HG03432 (cell line): ENCODE data around the gene DCPS.
"Not testable (repeated sequence)": the region's sequence is repeated elsewhere in the genome, so short reads cannot be mapped to it uniquely, and the experiment has no call there.

Source experiments
- ATAC-seq: cut with Tn5 transposase; IDR thresholded peaks from one replicate; pipeline ENCODE4 v1.9.1; 2021; ENCODE audit warnings: mild to moderate bottlenecking, moderate library complexity; ENCODE audit not compliant: unreplicated experiment

DCPS gene

GRCh38 chr11:126303623-126304456 is at the start of gene DCPS:
Gene DCPS, plus strand, starts transcription at chr11:126304060. Its CDS starts 21 bp downstream, at chr11:126304081.
- ATAC-seq: peak; percentile 94

DNA sequence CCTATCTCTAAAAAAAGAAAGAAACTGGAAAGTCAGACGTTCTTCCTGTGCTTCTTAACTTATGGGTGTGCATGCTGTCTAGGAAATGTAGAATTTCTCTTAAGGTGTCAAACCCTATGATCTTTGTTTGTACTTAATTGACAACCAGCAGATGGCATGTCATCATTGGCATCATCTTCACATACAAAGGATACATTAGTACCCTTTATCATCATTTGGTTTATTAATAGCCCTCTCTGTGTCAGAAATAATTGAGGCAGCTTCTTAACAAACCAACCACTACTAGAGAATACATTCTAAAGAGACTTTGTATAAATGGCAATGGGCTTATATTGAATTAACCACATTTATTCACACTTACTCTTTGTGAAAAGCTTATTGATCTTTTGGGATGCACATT is 49.0 kb upstream of the DCPS start:
- no peak for ATAC-seq

DNA sequence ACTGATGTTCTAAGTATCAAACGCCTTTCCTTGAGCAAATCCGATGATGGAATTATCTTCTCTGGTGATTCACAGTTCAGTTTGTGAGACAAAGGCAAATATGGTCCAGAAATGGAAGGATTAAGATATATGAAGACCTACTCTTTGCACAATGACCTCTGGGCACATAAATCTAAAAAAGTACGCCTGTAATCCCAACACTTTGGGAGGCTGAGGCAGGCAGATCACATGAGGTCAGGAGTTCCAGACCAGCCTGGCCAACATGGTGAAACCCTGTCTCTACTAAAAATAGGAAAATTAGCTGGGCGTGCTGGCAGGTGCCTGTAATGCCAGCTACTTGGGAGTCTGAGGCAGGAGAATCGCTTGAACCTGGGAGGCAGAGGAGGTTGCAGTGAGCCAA is 48.4 kb upstream of the DCPS start:
- ATAC-seq: not testable (repeated sequence)

DNA sequence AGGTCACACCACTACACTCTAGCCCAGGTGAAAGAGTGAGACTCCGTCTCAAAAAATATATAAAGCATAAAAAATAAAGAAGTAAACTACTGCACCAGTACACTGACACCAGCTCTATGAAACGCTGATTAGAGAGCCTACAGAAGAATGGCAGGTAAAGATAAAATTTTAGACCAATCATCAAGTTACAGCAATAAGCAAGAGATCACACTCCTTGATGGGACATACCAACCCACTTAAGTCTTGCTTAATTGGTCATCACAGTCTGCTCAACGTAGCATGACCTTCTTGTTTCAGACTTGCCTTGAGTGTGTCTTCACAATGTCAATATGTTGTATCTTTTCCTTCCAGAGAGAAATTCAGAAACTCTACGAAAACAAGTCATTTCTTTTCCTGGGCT is 47.6 kb upstream of the DCPS start:
- ATAC-seq: no peak

GRCh38 chr11:126257144-126257543 is 46.7 kb upstream of the DCPS start:
- no peak for ATAC-seq

DNA sequence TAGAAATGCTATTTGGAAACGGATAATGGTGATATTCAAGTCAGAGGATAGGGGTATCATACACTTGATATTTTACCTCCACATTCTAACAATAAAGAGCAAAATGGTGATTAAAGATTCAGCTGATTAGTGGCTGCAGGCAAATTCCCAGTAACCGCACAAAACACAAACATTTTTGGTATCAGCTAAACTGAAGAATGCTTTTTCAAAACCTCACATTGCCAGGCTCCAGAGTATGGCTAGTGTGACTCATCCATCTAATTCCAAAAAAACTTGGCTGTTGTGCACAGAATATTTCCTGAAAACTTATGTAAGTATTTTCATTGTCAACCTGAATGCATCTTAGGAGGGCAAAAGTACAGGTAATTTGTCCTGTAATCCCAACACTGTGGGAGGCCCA is 46.1 kb upstream of the DCPS start:
- ATAC-seq: no peak

GRCh38 chr11:126262216-126262615 is 41.6 kb upstream of the DCPS start:
- ATAC-seq: no peak

DNA sequence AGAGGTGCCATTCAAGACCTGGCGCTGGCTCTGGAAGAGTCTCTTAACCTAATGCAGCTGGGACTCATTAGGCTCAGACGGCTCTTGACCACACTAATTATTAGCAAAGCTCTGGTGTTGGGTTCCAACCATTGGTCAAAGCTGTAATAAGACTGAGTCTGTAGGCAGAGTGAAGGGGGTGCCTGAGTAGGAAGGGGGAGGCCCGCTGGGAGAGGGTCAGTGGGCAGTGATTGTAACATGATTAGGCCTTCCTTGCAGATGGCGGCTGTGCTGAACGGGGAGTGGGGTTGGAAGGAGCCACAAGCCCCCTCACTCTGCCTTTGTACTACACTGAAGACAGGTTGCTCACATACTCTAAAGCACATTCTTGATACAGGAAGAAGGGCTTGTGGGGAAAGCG is 40.4 kb upstream of the DCPS start:
- no peak for ATAC-seq

DNA sequence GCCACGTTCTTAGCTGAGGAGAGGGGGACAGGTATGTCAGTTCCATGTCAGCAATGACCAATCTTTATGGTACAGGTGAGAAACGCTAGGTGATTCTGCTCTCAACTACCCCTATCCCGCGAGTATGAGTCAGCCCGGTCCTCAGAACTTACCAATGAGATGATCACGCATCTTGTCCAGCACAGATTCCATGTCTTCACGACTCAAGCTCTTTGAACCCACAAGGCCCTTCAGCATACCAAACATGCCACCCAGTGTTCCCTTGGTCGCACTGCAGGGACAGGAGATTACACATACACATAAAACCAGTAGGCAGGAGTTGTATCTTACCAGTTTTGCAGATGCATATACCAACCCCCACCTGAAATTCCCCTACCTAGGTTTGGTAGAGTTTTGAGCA is 38.0 kb upstream of the DCPS start:
- no peak for ATAC-seq

- ATAC-seq: no peak
Measured at GRCh38 chr11:126267650-126268049, 36.2 kb upstream of the DCPS start.

- ATAC-seq: no peak
Measured at GRCh38 chr11:126268361-126268707, 35.5 kb upstream of the DCPS start.

- ATAC-seq: peak; percentile 100
Measured at GRCh38 chr11:126268708-126269579, 34.9 kb upstream of the DCPS start, which contains the start of the genes FOXRED1 and SRPRA. Gene FOXRED1, plus strand, starts transcription at chr11:126269154. Its CDS starts 53 bp downstream, at chr11:126269207. Gene SRPRA, minus strand, starts transcription at chr11:126268895. Its CDS starts 91 bp downstream, at chr11:126268804.

DNA sequence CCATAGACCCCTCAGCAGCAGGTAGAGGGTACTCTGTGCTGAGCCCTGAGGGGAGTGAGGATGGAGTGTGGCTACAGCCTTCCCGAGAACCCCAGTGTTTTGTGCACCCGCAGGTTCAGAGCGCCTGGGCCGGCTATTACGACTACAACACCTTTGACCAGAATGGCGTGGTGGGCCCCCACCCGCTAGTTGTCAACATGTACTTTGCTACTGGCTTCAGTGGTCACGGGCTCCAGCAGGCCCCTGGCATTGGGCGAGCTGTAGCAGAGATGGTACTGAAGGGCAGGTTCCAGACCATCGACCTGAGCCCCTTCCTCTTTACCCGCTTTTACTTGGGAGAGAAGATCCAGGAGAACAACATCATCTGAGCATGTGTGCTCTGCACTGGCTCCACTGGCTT is 26.5 kb upstream of the DCPS start:
- ATAC-seq: no peak

DNA sequence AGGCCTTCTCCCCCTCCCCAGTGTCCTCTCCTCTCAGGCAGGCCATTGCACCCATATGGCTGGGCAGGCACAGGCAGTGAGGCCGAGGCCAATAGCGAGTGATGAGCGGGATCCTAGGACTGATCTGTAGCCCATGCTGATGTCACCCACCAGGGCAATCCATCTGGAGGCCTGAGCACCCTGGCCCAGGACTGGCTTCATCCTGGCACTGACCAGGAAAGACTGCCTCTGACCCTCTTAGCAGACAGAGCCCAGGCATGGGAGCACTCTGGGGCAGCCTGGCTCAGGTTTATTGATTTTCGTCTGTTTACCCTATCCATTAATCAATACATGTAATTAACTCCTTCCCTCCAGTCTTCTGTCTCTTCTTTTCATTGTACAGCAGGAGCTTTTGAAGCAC is 26.1 kb upstream of the DCPS start:
- ATAC-seq: no peak

DNA sequence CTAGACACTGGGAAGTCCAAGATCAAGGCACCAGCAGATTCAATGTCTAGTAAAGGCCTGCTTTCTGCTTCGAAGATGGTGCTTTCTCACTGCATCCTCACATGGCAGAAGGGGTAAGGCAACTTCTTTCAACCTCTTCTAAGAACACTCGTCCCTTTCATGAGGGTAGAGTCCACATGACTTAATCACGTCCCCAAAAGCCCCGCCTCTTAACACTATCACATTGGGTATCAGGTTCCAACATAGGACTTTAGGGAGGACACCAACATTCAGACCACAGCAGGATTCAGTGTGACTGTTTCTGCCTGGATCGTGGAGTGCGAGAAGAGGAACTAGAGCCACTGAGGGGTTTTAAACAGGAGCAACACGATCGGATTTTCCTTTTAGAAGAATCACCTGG is 24.7 kb upstream of the DCPS start:
- no peak for ATAC-seq

- ATAC-seq: no peak
Measured at GRCh38 chr11:126280595-126280994, 23.3 kb upstream of the DCPS start.

DNA sequence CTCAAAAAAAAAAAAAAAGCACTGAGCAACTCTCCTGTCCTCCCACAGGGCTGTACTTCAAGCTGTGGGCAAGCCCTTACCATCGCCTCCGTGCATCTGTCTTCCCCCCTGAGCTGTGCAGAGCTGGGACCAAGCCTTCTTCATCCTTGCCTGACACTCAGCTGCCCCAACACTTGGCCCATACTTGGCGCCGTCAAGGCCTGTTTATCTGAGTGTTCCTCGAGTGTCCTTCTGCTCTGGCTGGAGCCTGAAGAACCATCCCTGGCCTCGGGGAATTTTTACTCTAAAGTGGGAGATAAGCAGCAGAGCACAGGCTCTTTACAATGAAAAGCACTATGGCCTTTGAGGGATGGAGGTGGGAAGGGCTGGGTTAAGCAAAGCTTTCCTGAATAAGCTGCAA is 22.6 kb upstream of the DCPS start:
- ATAC-seq: no peak

DNA sequence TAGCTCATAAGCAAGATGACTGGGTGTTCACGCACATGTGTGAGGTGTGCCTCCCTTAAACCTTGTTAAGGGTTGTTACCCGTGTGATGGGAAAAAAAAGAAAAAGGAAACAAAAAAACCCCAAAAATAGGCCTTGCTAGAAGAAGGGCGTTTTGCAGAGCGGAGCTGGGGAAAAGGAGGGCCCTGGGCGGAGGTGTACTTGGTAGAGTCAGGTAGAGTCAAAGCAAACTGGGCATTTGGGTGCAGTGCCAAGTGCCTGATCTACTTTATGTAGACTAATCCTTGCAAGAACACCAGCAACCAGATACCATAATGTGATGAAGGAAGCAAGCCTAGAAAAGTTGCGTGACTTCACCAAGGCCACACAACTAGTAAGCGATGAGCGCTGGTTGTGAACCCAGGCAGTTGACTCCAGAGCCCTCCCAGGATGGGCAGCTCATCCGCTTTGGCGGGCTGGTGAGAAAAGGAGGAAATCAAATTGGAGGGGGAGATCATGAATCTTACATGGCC is 22.1 kb upstream of the DCPS start:
- no peak for ATAC-seq

- peak; percentile 29 for ATAC-seq
Measured at GRCh38 chr11:126282361-126282735, 21.5 kb upstream of the DCPS start.

DNA sequence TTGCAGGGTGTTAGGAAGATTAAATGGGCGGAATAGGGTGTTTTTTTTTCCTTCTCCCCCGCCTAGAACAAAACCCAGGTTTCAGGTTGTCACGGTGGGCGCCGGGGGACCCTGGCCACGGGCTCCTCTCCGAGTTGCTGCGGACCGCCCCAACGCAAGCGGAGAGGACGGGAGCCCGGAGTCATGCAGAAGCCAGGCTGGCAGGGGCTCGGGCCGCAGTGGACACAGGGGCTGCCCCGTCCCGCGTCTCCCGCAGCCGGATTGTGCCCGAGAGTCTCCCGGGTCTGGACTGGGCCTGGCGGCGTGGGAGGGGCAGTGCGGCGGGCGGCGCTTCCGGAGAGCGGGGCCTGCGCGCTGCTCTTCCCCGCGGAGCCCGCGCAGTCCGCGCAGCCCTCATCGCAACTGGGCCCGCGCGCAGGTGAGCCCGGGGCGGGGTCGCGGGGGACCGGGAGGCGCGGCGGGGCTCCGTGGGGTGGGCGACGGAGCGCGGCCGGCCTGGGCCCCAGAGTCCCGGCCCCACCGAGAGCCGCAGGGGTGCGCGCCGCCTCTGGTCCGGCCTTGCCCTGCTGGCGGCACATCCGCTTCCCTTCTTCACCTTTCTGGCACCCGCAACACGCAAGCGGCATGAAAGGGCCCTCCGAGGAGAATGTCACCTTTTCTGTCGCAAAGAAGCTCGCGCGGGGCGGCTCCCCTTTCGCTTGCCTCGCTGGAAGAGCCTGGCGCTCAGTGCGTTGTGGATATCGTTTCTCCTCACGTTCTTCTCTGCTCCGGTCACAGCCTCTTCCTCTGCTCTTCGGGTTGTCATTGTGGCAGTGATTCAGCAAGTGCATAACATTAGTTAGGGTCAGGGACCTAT is 20.9 kb upstream of the DCPS start, which contains the start of gene TIRAP:
Gene TIRAP, plus strand, starts transcription at position 358 of the 856 bp plus-strand sequence. CDS start 7,802 bp downstream, outside the sequence.
- ATAC-seq: peak; percentile 77

DNA sequence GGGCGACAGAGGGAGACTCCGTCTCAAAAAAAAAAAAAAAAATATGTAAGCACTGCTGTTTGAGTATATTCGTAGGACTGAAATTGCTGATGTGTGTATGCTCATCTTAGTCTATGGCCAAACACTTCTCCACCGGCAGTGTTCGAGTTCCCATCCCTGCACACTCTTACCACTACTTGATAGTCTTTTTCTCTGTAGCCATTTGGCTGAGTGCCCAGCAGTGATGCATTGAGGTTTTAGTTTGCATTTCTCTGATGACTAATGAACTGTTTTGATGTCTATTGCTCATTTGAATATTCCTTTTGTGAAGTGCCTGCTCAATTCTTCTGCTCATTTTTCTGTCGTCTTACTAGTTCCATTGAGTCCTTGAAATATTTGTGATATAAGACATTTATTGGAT is 19.0 kb upstream of the DCPS start:
- peak; percentile 55 for ATAC-seq
